Measurements from ENCODE around the gene DCAF6.

Gene DCAF6

GRCh38 chr1:167913895-167914496 lies 22.5 kb upstream of the DCAF6 start, which contains the start of gene ADCY10:
Gene ADCY10, minus strand, starts transcription at chr1:167914134. Its CDS starts 8,994 bp downstream, at chr1:167905140.
- TF ChIP-seq GATA2 (IDR thresholded peaks at IDR 0.05; ENCODE audit: low read depth, low read length) (no peak), GATA3 (IDR thresholded peaks at IDR 0.05; ENCODE audit: low read depth, low read length) (no peak)

- TF ChIP-seq GATA2 (IDR thresholded peaks at IDR 0.05; ENCODE audit: low read depth, low read length) (no peak), GATA3 (IDR thresholded peaks at IDR 0.05; ENCODE audit: low read depth, low read length) (no peak)
These were observed 20.9 kb upstream of the DCAF6 start for GRCh38 chr1:167915569-167915968.

GRCh38 chr1:167916766-167917511 lies 19.5 kb upstream of the DCAF6 start:
- no peak for TF ChIP-seq GATA3 (IDR thresholded peaks at IDR 0.05; ENCODE audit: low read depth, low read length)
- no peak for TF ChIP-seq GATA2 (IDR thresholded peaks at IDR 0.05; ENCODE audit: low read depth, low read length)

GRCh38 chr1:167922023-167922422 lies 14.5 kb upstream of the DCAF6 start:
- TF ChIP-seq GATA2 (IDR thresholded peaks at IDR 0.05; ENCODE audit: low read depth, low read length) (no peak), GATA3 (IDR thresholded peaks at IDR 0.05; ENCODE audit: low read depth, low read length) (no peak)

GRCh38 chr1:167922611-167923074 lies 13.8 kb upstream of the DCAF6 start:
- no peak for TF ChIP-seq GATA2 (IDR thresholded peaks at IDR 0.05; ENCODE audit: low read depth, low read length)
- no peak for TF ChIP-seq GATA3 (IDR thresholded peaks at IDR 0.05; ENCODE audit: low read depth, low read length)

- TF ChIP-seq GATA3 (IDR thresholded peaks at IDR 0.05; ENCODE audit: low read depth, low read length) (no peak), GATA2 (IDR thresholded peaks at IDR 0.05; ENCODE audit: low read depth, low read length) (no peak)
These were observed 13.0 kb upstream of the DCAF6 start for GRCh38 chr1:167923324-167924056.

GRCh38 chr1:167924102-167924501 lies 12.4 kb upstream of the DCAF6 start:
- TF ChIP-seq GATA3 (IDR thresholded peaks at IDR 0.05; ENCODE audit: low read depth, low read length): no peak
- no peak for TF ChIP-seq GATA2 (IDR thresholded peaks at IDR 0.05; ENCODE audit: low read depth, low read length)

- TF ChIP-seq GATA3 (IDR thresholded peaks at IDR 0.05; ENCODE audit: low read depth, low read length) (no peak), GATA2 (IDR thresholded peaks at IDR 0.05; ENCODE audit: low read depth, low read length) (no peak)
These were observed 11.8 kb upstream of the DCAF6 start for GRCh38 chr1:167924543-167925231.

GRCh38 chr1:167926486-167926997 lies 9.9 kb upstream of the DCAF6 start:
- TF ChIP-seq GATA2 (IDR thresholded peaks at IDR 0.05; ENCODE audit: low read depth, low read length) (no peak), GATA3 (IDR thresholded peaks at IDR 0.05; ENCODE audit: low read depth, low read length) (no peak)

GRCh38 chr1:167927046-167927754 lies 9.3 kb upstream of the DCAF6 start:
- TF ChIP-seq GATA3 (IDR thresholded peaks at IDR 0.05; ENCODE audit: low read depth, low read length): no peak

- TF ChIP-seq GATA2 (IDR thresholded peaks at IDR 0.05; ENCODE audit: low read depth, low read length): no peak
- TF ChIP-seq GATA3 (IDR thresholded peaks at IDR 0.05; ENCODE audit: low read depth, low read length): no peak
These were observed 8.0 kb upstream of the DCAF6 start for GRCh38 chr1:167928457-167928852.

- no peak for TF ChIP-seq GATA2 (IDR thresholded peaks at IDR 0.05; ENCODE audit: low read depth, low read length)
- TF ChIP-seq GATA3 (IDR thresholded peaks at IDR 0.05; ENCODE audit: low read depth, low read length): no peak
These were observed 6.8 kb upstream of the DCAF6 start for GRCh38 chr1:167929725-167930124.

GRCh38 chr1:167933788-167934187 lies 2.7 kb upstream of the DCAF6 start:
- TF ChIP-seq GATA3 (IDR thresholded peaks at IDR 0.05; ENCODE audit: low read depth, low read length) (no peak), GATA2 (IDR thresholded peaks at IDR 0.05; ENCODE audit: low read depth, low read length) (no peak)
